Measurements from ENCODE around the gene SSTR3. TPM values are rescaled to one million over a fixed set of nuclear protein-coding genes. Genes with fewer than 3 reads are reported as not detected.

Gene SSTR3
- total RNA-seq, 2 donors from 2014 or later, result not detected

GRCh38 chr22:37215890-37216289 is 3.6 kb upstream of the SSTR3 start:
- intact Hi-C loops (cut with DNase I), result no loop called here
- DNase-seq, result no peak
- ATAC-seq, result no peak

GRCh38 chr22:37214731-37215030 is 2.4 kb upstream of the SSTR3 start:
- no peak for ATAC-seq
- intact Hi-C loops (cut with DNase I), result no loop called here
- peak; percentile 6 for DNase-seq

GRCh38 chr22:37213941-37214730 is 1.9 kb upstream of the SSTR3 start:
- ATAC-seq (no peak), DNase-seq (peak; percentile 3)
- intact Hi-C loops (cut with DNase I), result no loop called here

- intact Hi-C loops (cut with DNase I), result no loop called here
- peak; percentile 5 for DNase-seq
- ATAC-seq, result no peak
Measured at GRCh38 chr22:37213218-37213855, 1.1 kb upstream of the SSTR3 start.

GRCh38 chr22:37211866-37212173 is 457 bp downstream of the SSTR3 start:
- DNase-seq, result peak; percentile 8
- no peak for ATAC-seq

GRCh38 chr22:37211075-37211865 is 1.0 kb downstream of the SSTR3 start:
- intact Hi-C loops (cut with DNase I), result no loop called here
- ATAC-seq (no peak), DNase-seq (peak; percentile 16)

More at GRCh38 chr22:37211866-37212173, 457 bp downstream of the SSTR3 start:
- intact Hi-C loops (cut with DNase I), result no loop called here

- intact Hi-C loops (cut with DNase I), result no loop called here
- peak; percentile 19 for DNase-seq
- peak in 1 of 2 donors; percentile 5 for ATAC-seq
Measured at GRCh38 chr22:37210041-37210803, 2.1 kb downstream of the SSTR3 start.

- ATAC-seq (no peak), DNase-seq (peak; percentile 8)
- intact Hi-C loops (cut with DNase I), result loop anchor here in 1 of 2 donors (10.0 kb wide), 1 partner anchor 134 kb away; no protein-coding TSS in a partner anchor
Measured at GRCh38 chr22:37209140-37209845, 3.0 kb downstream of the SSTR3 start.

- intact Hi-C loops (cut with DNase I), result loop anchor here in 1 of 2 donors (10.0 kb wide), 1 partner anchor 134 kb away; no protein-coding TSS in a partner anchor
- no peak for ATAC-seq
- DNase-seq, result peak; percentile 15
Measured at GRCh38 chr22:37208401-37209139, 3.7 kb downstream of the SSTR3 start.

GRCh38 chr22:37207981-37208380 is 4.3 kb downstream of the SSTR3 start:
- intact Hi-C loops (cut with DNase I), result loop anchor here in 1 of 2 donors (10.0 kb wide), 1 partner anchor 133 kb away; no protein-coding TSS in a partner anchor
- ATAC-seq, result no peak
- no peak for DNase-seq

- no peak for ATAC-seq
- intact Hi-C loops (cut with DNase I), result loop anchor here in 1 of 2 donors (10.0 kb wide), 1 partner anchor 132 kb away; no protein-coding TSS in a partner anchor
- DNase-seq, result peak; percentile 12
Measured at GRCh38 chr22:37206841-37207821, 5.1 kb downstream of the SSTR3 start.

- ATAC-seq (no peak), DNase-seq (peak; percentile 10)
- intact Hi-C loops (cut with DNase I), result loop anchor here in 1 of 2 donors (10.0 kb wide), 1 partner anchor 131 kb away; no protein-coding TSS in a partner anchor
Measured at GRCh38 chr22:37206118-37206840, 6.0 kb downstream of the SSTR3 start.

GRCh38 chr22:37205046-37205445 is 7.2 kb downstream of the SSTR3 start:
- ATAC-seq (no peak), DNase-seq (no peak)
- intact Hi-C loops (cut with DNase I), result loop anchor here in 1 of 2 donors (10.0 kb wide), 1 partner anchor 130 kb away; no protein-coding TSS in a partner anchor

- no peak for ATAC-seq
- intact Hi-C loops (cut with DNase I), result loop anchor here in 1 of 2 donors (5.0 to 10.0 kb wide), 2 partner anchors 47 to 129 kb away; no protein-coding TSS in a partner anchor
- DNase-seq, result no peak
Measured at GRCh38 chr22:37204045-37204655, 8.1 kb downstream of the SSTR3 start.

- no peak for ATAC-seq
- DNase-seq, result peak; percentile 12
- intact Hi-C loops (cut with DNase I), result loop anchor here in 1 of 2 donors (5.0 to 10.0 kb wide), 2 partner anchors 46 to 129 kb away; no protein-coding TSS in a partner anchor
Measured at GRCh38 chr22:37203354-37204044, 8.8 kb downstream of the SSTR3 start.

All from left cardiac atrium (tissue), 4 donors.